Measurements from ENCODE around the gene EXOC4. TPM values are rescaled to one million over a fixed set of nuclear protein-coding genes. Genes with fewer than 3 reads are reported as not detected.
A peak's percentile ranks its signal among the peaks of the same experiment; 100 is the strongest.

The EXOC4 gene
- total RNA-seq, 4 donors from 2014 or later: 36.9 to 78.0 (median 52.2) TPM

DNA sequence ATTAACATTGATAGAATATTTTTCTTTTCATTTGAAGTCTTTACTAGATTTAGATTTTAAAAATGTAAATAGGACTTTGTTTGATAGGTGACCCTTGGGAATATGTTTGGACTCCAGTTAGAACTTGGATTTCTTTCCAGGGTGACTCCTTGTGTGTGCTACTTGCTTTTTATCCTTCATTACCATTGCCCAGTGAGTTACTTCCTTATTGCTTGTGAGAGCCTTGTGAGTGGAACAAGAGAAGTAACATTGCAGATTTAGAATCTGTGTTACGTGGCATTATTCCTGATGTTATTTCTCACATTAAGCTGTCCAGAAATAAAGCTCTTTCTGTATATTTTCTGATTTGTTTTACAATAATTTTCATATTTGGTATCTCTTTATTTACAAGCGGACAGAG lies 746.3 kb downstream of the EXOC4 start:
- no peaks in the 10 kb centered on the region for H3K4me1 ChIP-seq
- no peaks in the 10 kb centered on the region for H3K27me3 ChIP-seq
- no peaks in the 10 kb centered on the region for H3K9me3 ChIP-seq
- TF ChIP-seq, protein P1, sequence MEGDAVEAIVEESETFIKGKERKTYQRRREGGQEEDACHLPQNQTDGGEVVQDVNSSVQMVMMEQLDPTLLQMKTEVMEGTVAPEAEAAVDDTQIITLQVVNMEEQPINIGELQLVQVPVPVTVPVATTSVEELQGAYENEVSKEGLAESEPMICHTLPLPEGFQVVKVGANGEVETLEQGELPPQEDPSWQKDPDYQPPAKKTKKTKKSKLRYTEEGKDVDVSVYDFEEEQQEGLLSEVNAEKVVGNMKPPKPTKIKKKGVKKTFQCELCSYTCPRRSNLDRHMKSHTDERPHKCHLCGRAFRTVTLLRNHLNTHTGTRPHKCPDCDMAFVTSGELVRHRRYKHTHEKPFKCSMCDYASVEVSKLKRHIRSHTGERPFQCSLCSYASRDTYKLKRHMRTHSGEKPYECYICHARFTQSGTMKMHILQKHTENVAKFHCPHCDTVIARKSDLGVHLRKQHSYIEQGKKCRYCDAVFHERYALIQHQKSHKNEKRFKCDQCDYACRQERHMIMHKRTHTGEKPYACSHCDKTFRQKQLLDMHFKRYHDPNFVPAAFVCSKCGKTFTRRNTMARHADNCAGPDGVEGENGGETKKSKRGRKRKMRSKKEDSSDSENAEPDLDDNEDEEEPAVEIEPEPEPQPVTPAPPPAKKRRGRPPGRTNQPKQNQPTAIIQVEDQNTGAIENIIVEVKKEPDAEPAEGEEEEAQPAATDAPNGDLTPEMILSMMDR (IDR thresholded peaks at IDR 0.05 in 4 of 5, conservative IDR thresholded peaks at IDR 0.05 in 1 of 5): no peak
- no peak for TF ChIP-seq POLR2A (IDR thresholded peaks at IDR 0.05)
- H3K4me3 ChIP-seq: no peak overlapping the region
- H3K27ac ChIP-seq: no peak overlapping the region
- H3K36me3 ChIP-seq: no peaks in the 10 kb centered on the region
- no peak for DNase-seq
- ATAC-seq: no peak
- in situ Hi-C loops (cut with MboI; ENCODE audit: low sequenced_read_pairs in 4 of 4) (no loop called here), intact Hi-C loops (cut with DNase I; ENCODE audit: low total_unique reads) (no loop called here)

DNA sequence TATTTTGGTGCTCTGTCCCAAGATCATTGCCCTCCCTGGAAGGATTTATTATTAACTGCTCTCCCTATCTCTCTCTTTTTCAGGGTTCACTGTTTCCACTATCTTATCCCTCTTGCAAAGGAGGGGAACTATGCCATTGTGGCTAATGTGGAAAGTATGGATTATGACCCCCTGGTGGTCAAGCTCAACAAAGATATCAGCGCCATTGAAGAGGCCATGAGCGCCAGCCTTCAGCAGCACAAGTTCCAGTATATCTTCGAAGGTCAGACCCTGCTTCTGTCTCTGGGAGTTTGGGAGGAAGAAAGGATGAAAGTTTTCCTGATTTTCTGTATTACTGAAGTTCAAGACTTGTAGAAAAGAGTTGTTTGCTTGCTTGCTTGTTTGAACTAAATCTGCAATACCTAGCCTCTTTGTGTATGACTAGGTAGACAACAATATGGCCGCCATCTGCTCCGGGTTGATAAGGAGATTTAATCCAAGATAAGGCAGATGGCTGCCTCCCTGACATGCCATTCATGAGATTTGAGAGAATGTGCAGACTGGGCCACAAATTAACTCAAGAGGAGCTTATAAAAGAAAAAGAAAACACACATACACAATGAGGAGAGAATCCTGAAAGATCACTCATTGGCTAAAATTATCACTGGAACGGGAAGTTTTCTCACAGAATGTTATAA lies 752.1 kb downstream of the EXOC4 start:
- no peak overlapping the region for H3K27ac ChIP-seq
- no peak for ATAC-seq
- no peak overlapping the region for H3K4me3 ChIP-seq

DNA sequence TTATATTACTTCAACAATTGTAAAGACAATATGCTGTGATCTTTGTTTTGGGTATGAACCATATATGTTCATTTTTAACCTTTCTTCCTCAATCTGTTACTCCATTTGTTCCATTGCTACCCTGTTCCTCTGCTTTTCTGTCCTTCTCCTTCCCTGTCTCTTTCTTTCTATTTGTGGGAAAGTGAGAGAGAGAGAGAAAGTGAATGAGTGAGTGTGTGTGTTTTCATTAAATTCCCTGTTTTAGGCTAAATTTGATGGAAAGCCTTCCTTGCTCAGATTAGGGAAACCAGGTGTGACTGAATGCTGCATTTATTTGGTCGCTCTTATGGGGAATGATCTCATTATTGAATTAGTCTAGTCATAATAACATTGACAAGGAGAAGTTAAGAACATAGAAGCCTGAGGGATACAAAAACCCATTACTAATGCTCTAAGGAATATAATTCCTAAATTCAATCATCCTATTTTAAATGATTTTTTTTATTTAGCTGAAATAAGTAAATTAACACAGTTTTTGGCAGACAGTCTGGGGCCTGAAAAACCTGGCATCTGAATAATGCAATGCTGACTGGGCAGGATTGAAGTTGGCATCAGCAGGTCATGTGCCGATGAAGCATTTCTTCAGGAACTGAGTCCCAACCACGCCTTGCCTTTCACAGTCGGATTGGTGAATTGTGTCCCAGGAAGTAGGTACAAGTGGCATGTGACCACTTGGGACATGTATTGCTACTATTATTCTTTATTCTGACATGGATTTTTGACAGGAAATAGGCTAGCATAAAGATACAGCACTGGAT lies 756.6 kb downstream of the EXOC4 start:
- no peaks in the 10 kb centered on the region for H3K9me3 ChIP-seq
- no peaks in the 10 kb centered on the region for H3K36me3 ChIP-seq
- H3K4me3 ChIP-seq: no peak overlapping the region
- H3K27me3 ChIP-seq: no peaks in the 10 kb centered on the region
- DNase-seq (peak in 1 of 2 donors; percentile 13), ATAC-seq (no peak)
- no peaks in the 10 kb centered on the region for H3K4me1 ChIP-seq
- in situ Hi-C loops (cut with MboI; ENCODE audit: low sequenced_read_pairs in 4 of 4) (no loop called here), intact Hi-C loops (cut with DNase I; ENCODE audit: low total_unique reads) (no loop called here)
- TF ChIP-seq, protein P1 (IDR thresholded peaks at IDR 0.05 in 4 of 5, conservative IDR thresholded peaks at IDR 0.05 in 1 of 5): no peak
- TF ChIP-seq POLR2A (IDR thresholded peaks at IDR 0.05): no peak
- H3K27ac ChIP-seq: no peak overlapping the region

More for the DNA sequence above, 752.1 kb downstream of the EXOC4 start:
- DNase-seq: no peak
- in situ Hi-C loops (cut with MboI; ENCODE audit: low sequenced_read_pairs in 4 of 4): no loop called here
- Histone ChIP-seq H3K27me3 (no peaks in the 10 kb centered on the region), H3K4me1 (no peaks in the 10 kb centered on the region), H3K36me3 (no peaks in the 10 kb centered on the region), H3K9me3 (no peaks in the 10 kb centered on the region)
- TF ChIP-seq, protein P1 (IDR thresholded peaks at IDR 0.05 in 4 of 5, conservative IDR thresholded peaks at IDR 0.05 in 1 of 5): no peak
- no peak for TF ChIP-seq POLR2A (IDR thresholded peaks at IDR 0.05)
- intact Hi-C loops (cut with DNase I; ENCODE audit: low total_unique reads): no loop called here

DNA sequence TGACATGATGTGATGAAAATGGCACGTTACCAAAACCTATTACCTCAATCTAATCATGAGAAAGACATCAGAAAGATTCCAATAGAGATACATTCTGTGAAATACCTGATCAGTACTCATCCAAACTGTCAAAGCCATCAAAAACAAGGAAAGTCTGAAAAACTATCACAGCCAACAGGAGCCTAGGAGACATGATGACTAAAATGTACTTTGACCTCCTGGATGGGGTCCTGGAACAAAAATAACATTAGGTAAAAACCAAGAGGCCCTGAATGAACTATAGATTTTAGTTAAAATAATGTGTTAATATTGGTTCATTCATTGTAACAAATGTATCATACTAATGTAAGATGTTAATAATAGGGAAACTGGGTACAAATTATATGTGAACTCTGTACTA lies 760.4 kb downstream of the EXOC4 start:
- no peaks in the 10 kb centered on the region for H3K27me3 ChIP-seq
- no peak for ATAC-seq
- DNase-seq: no peak
- no peak overlapping the region for H3K27ac ChIP-seq
- no peak overlapping the region for H3K4me3 ChIP-seq
- H3K36me3 ChIP-seq: no peaks in the 10 kb centered on the region
- no peaks in the 10 kb centered on the region for H3K4me1 ChIP-seq
- no peaks in the 10 kb centered on the region for H3K9me3 ChIP-seq
- intact Hi-C loops (cut with DNase I; ENCODE audit: low total_unique reads) (no loop called here), in situ Hi-C loops (cut with MboI; ENCODE audit: low sequenced_read_pairs in 4 of 4) (no loop called here)
- no peak for TF ChIP-seq POLR2A (IDR thresholded peaks at IDR 0.05)
- TF ChIP-seq, protein P1 (IDR thresholded peaks at IDR 0.05 in 4 of 5, conservative IDR thresholded peaks at IDR 0.05 in 1 of 5): no peak

All from gastrocnemius medialis (tissue), 4 donors.